ENCODE data around the gene CFAP47.

DNA sequence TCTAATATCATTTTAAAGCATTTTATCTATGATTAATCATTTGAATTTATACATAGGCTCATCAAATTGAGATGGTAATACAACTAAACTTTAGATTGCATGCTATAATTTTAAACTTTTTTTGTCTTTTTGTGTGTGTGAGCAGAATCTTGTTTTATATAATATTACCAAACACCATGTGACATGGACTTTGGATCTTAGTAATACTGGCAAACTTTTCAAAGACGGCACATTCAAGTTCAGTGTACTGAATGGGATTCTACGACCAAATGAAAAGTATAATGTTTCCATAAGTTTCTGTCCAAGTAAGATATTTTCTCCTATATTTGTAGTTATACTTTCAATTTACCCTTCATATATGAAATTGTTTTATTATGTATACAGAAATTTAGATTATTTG is 116.0 kb downstream of the CFAP47 start:
- TF ChIP-seq, protein P1, sequence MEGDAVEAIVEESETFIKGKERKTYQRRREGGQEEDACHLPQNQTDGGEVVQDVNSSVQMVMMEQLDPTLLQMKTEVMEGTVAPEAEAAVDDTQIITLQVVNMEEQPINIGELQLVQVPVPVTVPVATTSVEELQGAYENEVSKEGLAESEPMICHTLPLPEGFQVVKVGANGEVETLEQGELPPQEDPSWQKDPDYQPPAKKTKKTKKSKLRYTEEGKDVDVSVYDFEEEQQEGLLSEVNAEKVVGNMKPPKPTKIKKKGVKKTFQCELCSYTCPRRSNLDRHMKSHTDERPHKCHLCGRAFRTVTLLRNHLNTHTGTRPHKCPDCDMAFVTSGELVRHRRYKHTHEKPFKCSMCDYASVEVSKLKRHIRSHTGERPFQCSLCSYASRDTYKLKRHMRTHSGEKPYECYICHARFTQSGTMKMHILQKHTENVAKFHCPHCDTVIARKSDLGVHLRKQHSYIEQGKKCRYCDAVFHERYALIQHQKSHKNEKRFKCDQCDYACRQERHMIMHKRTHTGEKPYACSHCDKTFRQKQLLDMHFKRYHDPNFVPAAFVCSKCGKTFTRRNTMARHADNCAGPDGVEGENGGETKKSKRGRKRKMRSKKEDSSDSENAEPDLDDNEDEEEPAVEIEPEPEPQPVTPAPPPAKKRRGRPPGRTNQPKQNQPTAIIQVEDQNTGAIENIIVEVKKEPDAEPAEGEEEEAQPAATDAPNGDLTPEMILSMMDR (IDR thresholded peaks at IDR 0.05) = no peak
- TF ChIP-seq MLX (CRISPR knock-in tag; IDR thresholded peaks at IDR 0.05) = no peak
- TF ChIP-seq, protein P2, sequence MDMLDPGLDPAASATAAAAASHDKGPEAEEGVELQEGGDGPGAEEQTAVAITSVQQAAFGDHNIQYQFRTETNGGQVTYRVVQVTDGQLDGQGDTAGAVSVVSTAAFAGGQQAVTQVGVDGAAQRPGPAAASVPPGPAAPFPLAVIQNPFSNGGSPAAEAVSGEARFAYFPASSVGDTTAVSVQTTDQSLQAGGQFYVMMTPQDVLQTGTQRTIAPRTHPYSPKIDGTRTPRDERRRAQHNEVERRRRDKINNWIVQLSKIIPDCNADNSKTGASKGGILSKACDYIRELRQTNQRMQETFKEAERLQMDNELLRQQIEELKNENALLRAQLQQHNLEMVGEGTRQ (CRISPR knock-in tag; IDR thresholded peaks at IDR 0.05) = no peak
- TF ChIP-seq USF1 (CRISPR knock-in tag; IDR thresholded peaks at IDR 0.05) = no peak
- no peak for TF ChIP-seq CREB1 (CRISPR knock-in tag; IDR thresholded peaks at IDR 0.05)
- TF ChIP-seq, protein P3, sequence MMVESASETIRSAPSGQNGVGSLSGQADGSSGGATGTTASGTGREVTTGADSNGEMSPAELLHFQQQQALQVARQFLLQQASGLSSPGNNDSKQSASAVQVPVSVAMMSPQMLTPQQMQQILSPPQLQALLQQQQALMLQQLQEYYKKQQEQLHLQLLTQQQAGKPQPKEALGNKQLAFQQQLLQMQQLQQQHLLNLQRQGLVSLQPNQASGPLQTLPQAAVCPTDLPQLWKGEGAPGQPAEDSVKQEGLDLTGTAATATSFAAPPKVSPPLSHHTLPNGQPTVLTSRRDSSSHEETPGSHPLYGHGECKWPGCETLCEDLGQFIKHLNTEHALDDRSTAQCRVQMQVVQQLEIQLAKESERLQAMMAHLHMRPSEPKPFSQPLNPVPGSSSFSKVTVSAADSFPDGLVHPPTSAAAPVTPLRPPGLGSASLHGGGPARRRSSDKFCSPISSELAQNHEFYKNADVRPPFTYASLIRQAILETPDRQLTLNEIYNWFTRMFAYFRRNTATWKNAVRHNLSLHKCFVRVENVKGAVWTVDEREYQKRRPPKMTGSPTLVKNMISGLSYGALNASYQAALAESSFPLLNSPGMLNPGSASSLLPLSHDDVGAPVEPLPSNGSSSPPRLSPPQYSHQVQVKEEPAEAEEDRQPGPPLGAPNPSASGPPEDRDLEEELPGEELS (CRISPR knock-in tag; IDR thresholded peaks at IDR 0.05) = no peak
- no peak for TF ChIP-seq ZNF281 (CRISPR knock-in tag; IDR thresholded peaks at IDR 0.05)
